HG03175 (cell line): ENCODE measurements around the gene VWA3B.
"Not testable (repeated sequence)": the region's sequence is repeated elsewhere in the genome, so short reads cannot be mapped to it uniquely, and the experiment has no call there.

ENCODE experiments used
- ATAC-seq: cut with Tn5 transposase; IDR thresholded peaks from one replicate; pipeline ENCODE4 v1.9.1; 2021; ENCODE audit warnings: mild to moderate bottlenecking, moderate library complexity; ENCODE audit not compliant: unreplicated experiment

The VWA3B gene

DNA sequence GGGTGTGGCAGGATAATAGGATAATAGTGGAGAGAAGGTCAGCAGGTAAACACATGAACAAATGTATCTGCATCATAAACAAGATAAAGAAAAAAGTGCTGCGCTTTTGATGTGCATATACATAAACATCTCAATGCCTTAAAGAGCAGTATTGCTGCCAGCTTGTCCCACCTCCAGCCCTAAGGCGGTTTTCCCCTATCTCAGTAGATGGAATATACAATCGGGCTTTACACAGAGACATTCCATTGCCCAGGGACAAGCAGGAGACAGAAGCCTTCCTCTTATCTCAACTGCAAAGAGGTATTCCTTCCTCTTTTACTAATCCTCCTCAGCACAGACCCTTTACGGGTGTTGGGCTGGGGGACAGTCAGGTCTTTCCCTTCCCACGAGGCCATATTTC, 43.1 kb downstream of the VWA3B start:
- not testable (repeated sequence) for ATAC-seq

DNA sequence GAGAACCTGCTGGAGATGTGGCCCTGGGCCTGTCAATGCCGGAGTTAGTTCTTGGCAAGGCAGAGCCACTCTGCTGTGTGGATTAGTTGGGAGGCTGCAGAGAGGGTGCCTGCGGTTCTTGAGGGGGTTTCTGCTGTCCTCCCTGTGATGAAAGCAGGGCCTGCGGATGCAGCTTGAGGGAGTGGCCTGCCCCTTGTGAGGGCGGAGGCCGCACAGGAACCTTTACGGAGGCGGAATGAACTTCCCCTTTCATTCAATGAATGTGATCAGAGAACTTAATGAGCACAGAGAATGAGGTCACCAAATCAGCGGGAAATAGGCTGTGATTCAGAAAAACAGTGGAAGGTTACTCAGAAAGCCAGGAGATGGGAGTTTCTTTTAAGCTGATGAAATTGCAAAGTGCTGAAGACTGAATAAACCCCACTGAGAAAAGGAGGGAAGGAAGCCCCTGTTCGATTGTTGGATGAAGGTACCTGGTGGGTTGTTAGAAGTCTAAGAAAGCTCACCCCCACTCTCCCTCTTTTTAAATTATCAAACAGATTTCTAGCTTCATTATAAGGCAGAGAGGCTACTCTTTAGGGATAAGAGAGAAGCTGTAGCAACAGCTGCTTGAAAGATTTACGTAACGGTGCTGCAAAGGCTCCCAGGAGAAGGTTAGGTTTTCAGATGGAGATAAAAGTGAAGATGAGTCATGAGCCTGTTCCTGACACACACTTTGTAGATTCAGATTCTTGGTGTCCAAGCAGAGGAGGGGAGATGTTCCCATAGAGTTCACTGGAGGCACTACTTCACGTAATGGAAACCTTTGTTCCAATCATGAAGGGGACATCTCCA, 47.4 kb downstream of the VWA3B start:
- ATAC-seq: no peak

DNA sequence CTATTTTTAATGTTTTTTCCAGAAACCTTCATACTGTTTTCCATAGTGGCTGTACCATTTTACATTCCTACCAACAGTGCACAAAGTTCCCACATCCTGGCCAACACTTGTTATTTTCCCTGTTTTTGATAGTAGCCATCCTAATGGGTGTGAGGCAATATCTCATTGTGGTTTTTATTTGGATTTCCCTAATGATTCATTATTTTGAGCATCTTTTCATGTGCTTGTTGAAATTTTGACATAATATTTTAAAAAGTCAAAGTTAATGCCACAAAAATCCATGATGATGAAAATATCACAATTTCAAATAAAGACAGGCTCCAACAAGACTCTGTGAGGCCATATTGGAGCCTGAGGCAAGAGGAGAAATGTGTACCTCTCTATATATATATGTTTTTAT, 50.2 kb downstream of the VWA3B start:
- no peak for ATAC-seq

DNA sequence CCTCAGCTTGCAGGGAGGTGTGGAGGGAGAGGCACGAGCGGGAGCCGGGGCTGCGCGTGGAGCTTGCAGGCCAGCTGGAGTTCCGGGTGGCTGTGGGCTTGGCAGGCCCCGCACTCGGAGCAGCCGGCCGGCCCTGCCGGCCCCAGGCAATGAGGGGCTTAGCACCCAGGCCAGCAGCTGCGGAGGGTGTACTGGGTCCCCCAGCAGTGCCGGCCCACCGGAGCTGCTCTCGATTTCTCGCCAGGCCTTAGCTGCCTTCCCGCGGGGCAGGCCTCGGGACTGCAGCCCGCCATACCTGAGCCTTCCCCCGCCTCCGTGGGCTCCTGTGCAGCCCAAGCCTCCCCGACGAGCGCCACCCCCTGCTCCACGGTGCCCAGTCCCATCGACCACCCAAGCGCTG, 52.0 kb downstream of the VWA3B start:
- not testable (repeated sequence) for ATAC-seq

DNA sequence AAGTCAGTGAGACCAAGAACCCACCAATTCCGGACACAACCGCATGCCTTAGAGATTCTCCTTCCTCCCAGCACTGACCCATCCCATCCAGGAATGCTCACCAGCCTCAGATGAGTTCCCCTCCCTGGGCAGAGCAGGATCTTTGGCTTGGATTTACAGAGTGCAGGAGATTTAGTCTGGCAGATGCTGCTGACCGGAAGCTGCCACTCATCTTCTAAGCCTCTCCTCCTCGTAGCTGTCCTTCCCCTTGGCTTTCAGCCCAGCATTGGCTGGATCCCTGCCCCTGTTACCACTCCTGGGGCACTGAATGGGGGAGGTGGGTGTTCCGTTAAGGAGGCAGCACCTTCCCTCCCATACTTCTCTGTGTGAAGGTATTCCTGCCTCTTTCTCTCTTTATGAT, 53.2 kb downstream of the VWA3B start:
- ATAC-seq: no peak

DNA sequence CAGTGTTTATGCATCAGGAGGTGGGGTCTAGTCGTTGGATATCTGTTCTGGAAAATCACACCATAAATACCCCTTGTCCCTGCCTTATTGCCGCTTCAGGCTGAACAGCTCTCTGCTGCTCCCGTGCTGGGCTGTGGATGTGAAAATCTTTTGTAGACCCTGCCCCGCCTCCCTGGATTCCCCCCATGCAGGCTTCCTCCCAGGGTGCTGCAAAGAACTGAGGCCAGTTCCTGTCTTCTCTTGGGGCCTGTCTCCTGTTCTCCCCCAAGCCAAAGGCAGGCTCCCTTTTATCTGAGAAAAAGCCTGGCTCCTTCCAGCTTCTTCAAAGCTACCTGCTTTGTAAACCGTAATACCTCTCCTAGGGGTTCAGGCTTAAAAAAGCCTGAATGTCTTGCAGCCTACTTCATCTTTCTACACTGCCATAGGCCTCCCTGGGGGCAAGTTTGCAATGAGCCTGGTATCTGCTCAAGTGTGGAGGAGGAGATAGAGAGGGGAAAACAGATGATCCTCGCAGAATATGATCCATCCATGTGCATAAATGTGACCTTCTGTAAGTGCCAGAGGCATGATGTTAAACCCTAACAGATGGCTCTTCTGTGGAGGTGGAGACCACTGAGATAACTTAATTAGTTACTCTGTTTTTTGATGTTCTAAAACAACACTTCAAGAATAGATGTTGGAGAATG, 55.3 kb downstream of the VWA3B start:
- ATAC-seq: no peak

DNA sequence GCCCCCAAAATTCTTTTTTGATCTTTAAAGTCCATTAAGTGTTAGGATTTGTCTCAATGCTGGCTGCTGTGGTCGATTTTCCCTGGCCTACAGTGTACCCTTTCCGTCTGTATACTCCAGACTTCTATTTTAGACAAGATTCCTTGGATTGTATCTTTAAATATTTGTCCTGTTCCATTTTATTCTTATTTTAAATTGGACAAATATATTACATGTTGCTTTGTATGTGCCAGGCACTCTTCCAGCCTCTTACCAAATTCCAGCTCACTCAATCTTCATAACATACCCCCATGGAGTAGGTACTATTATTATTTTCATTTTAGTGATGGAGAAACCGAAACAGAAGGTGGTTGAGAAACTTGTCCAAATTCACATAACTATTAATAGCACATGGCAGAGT, 58.1 kb downstream of the VWA3B start:
- no peak for ATAC-seq

DNA sequence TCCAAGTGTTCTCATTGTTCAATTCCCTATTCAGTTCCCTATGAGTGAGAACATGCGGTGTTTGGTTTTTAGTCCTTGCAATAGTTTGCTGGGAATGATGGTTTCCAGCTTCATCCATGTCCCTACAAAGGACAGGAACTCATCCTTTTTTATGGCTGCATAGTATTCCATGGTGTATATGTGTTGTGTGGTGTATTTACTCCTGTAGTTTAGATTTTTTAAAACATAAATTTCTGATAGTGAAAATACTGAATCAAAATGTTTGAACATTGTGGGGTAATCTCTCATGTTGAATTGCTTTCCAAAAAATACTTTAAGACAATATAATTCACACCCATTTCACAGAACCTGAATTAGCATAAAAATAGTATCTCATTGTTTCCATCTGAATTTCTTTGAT, 60.9 kb downstream of the VWA3B start:
- ATAC-seq: not testable (repeated sequence)

DNA sequence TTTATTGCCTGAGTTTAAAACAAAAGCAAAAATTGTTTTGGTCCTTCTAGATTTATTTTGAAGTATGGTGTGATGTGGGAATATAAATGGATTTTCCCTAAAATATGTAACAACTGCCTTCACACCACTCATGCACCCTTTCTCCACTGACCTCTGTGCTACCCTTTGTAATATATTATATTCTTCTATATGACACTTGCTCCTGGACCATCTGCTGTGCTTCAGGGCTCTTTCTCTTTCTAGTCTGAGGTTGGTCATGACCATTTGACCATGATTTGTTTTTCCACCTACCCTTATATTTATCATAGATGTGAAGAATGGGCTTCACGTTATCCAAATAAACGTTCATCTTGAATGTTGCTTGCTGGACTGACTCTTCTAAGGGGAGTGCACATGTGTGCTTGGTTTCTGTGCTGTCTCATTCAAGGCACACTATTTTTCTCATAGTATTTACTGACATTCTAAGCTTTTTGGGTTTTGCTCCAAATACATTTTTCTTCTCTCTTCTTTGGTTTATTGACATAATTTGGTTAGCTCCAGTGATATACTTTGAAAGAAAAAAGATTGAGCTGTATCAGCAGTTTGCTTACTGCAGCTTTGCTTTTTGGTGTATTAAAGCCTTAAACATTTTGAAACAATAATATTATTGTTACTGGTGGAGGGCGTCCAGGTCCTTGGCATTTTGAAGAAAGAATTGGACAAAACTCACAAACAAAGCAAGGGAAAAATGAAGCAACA, 61.8 kb downstream of the VWA3B start:
- no peak for ATAC-seq

DNA sequence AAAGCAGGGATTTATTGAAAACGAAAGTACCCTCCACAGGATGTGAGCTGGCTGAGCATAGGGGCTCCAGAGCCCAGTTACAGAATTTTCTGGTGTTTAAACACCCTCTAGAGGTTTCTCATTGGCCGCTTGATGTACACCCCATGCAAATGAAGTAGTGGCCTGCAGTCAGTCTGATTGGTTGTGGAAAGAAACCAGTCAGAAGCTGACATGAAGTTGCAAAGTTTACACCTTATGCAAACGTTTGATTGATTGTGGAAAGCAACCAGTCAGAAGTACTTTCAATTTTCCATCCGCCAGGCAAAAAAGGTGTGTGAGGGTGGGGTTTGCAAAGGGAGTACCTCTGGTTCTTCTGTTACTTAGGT, 62.3 kb downstream of the VWA3B start:
- ATAC-seq: no peak

DNA sequence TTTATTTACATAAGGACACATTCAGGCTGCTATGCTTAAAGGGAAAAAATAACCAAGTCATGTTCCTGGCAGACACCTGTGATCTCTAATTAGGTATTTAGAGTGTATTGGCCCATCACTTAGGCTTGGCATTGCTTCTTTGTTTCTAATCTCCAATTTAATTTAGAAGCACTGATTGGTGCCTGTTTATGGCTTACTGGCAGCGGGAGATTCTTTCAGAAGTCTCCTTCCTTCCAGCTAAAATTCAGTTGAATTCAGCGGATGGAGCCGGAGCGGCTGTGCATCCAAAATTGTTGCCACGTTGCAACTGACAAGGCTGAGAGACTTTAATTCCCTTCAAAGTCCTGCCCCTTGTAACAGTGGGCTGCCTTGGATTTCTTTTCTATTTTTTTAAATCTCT, 66.5 kb downstream of the VWA3B start:
- no peak for ATAC-seq

DNA sequence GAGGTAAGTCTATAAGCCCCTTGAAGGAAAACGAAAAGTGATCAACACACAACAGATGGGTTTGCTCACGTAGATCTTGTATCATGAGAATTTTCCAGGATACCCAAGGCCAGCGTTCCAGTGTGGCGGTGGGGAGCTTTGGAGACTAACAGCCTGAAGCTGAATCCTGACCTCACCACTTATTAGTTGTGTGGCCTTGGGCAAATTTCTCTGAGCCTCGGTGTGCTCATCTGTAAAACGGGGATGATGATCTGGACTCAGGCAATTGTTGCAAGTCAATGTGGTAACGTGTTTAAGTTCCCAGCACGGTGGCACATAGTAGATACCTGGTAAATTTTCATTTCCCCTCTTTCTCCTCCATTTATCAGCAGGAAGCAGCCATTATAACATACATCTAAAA, 68.3 kb downstream of the VWA3B start:
- ATAC-seq: no peak

DNA sequence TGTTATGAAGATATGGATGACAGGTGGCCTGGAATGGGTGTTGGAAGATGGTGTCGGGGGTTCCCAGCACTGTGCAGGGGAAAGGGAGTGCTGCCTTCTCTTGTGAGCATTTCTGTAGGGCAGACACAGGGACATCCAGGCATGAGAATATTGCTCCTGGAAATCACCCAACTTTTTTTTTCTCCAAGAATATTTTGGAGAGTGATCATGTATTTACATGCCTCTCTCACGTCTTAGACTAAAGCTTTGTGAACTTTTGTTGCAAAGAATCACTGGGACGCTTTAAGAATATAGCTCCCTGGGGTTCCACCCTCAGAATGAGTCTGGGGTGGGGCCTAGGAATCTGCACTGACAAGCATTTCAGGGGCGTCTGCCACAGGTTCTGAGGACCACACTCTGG, 68.7 kb downstream of the VWA3B start:
- no peak for ATAC-seq

DNA sequence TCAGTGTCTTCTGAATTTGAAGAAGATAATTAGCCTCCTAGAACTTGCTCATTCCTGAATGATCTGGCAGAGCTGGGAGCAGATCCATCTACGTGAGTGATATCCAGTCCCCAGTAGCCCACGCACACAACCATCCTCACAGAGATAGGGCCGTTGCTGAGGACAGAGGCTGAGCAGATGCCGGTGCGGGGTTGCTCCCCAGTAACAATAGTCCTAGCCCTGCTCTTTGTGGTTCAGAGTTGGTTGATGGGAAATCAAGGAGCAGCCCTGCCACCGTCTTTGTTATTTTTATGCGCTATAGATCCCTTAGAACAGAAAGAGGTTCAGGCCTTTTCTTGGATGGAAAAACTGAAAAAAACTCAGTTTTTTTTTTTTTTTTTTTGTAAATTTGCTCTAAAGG, 69.3 kb downstream of the VWA3B start:
- ATAC-seq: no peak

DNA sequence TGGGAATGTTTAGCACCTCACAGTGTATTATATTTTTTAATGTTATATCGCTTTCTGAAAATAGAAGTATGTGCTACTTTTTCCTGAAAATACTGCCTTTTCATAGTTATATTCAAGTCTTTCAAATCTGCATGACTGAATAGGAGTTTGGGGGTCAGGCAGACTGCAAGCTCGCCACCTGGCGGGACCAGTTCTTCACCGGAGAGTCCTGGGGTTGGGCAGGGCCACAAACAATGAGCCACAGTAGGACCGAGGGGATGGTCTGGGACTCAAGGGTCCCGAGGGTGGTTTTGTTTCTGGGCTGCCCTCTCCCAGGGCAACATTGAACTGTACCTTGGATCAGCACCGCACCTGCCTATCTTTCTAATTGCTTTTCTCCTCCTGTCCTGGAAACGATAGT, 70.6 kb downstream of the VWA3B start:
- no peak for ATAC-seq

DNA sequence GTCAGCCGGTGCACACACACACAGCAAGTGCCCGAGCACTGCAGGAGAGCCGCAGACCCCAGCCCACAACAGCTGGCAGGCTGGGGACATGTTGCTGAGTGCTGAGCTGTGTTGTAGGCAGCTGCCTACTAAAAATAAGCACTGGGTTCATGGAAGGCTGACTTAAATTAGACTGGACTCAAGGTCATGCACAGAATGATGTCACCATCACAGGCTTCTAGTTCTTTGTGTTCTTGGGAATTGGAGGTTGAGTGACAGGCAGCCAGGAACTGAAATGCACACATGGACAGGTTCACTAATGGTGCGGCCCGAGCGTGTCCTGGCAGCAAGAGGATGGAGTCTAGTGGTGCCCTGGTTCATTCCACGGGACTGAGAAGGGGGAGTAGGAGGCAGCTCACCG, 71.3 kb downstream of the VWA3B start:
- no peak for ATAC-seq

DNA sequence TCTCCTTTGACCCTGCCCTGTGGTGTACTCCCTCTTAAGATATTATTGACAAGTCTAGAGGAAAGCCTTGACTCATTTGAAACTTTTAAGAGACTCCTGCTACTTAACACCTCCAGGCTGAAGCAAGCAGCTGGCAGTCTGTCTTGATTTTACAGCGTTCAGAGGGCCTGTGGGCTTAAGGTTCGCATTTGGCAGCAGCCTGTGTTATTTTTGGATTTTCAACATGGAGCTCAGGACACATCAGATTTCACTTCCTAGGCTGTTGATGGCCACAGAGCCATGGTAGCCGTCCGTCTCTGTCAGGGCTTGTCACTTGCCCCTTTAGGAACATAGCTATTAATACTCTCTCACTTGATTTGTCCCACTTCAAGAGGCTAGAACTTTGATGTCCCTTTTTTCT, 73.6 kb downstream of the VWA3B start:
- no peak for ATAC-seq

DNA sequence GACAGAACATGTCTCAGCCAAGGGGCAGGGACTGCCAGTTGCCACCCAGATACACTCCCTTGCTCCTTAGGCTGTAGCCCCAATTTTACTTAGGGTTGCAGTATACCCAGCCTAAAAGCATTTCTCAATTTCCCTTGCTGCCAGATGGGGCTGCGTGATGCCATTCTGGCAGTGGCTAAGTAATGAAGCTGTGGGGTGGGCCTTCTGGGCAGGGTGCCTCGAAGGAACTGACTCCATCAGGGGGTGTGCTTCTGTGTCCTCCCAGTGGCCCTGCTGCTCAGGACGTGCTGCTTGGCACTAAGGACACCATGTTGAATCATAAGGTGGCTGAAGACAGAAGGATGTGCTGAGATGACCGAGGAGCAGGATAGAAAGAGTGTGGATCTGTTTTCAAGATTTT, 74.2 kb downstream of the VWA3B start:
- no peak for ATAC-seq

DNA sequence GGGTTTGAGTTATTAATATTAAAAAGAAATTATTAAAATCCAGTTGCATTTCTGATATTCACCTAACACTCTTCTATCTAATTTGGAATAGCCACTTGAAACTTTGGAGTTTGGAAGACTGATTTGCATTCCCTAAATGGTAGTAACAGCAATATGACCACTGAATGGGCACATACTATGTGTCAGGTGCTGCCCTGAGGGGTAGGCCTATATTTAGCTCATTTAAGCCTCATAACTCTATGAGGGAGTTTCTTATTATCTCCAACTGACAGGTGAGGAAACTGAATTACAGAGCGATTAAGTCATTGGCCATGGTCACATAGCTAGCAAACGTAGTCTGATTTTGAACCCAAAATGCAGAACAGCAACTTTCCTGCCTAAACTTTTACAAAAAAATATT, 77.3 kb downstream of the VWA3B start:
- ATAC-seq: no peak

DNA sequence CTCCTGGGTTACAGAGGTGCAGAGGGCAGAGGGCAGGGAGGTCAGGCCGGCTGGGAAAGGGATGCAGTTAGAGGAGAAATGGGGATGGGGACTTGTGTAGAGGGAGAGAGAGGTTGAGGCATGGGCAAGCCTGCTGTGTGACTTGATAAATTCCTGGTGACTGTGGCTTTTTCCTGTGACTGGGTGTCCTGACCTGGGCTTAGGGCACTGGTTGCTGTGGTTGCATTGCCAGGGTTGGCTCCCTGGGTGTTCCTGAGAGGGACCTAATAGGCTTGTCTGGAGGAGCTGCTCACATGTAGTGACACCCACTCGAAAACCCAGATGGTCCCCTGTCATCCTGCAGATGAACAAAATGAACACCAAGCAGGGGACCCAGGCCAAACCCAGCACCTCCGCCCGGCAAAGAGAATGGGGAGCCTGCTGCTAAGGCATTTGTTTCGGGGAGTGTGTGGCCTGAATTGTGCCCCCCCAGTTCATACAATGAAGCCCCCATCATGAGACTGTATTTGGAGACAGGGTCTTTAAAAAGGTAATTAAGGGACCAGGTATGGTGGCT, 78.6 kb downstream of the VWA3B start:
- ATAC-seq: no peak

DNA sequence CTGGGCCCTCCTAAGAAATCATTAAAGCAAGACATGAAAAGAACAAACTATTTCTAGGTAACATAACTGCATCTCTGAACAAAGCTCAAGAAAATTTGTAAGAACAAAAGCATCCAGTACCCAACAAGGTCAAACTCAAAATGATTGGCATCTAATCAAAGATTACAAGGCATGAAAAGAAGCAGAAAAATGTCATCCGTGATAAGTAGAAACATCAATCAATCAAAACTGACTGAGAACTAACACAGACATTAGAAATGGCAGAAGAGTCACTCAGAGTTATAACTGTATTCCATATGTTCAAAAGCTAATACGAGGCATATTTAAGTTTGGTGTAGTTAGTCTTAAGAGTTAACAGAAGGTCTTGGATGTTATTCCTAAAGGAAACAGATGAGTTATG, 80.9 kb downstream of the VWA3B start:
- no peak for ATAC-seq

DNA sequence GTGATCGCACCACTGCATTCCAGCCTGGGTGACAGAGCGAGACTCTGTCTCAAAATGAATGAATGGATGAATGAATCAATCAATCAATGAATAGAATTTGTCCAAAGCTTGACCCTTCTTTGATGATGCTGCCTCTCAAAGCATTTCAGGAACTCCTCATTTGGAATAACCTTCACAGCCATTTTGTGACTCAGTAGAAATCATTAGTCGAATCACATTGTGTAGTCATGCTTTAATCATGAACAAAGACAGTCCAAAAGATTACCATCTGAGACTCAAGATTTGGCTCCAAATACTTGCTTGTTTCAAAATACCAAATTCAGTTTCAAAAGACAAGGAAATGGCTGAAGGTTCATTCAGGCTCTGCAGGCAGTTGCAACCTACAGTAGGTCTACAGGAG, 83.1 kb downstream of the VWA3B start:
- ATAC-seq: no peak
